GM06990 (cell line): ENCODE data around the gene ADAMTS16.

Experiments
- DNase-seq: peaks from one replicate; pipeline ENCODE4 v3.0.0-alpha.2; 2011; ENCODE audit not compliant: insufficient read length; ENCODE audit errors: extremely low read depth
- H3K27me3 ChIP-seq: replicated peaks from 2 replicates; pipeline ENCODE4 v1.6.0; 2011; ENCODE audit warnings: low read length; ENCODE audit not compliant: control insufficient read depth, insufficient read depth
- H3K36me3 ChIP-seq: 2 replicates; pipeline ENCODE4 v1.5.1; 2011; ENCODE audit warnings: low read length; ENCODE audit not compliant: control insufficient read depth, insufficient read depth
- H3K4me3 ChIP-seq: replicated peaks from 2 replicates; pipeline ENCODE4 v1.5.1; 2011; ENCODE audit warnings: low read depth, mild to moderate bottlenecking, control low read depth, low read length
- CTCF ChIP-seq: IDR thresholded peaks from 2 replicates; pipeline ENCODE4 v1.5.1; 2011; ENCODE audit warnings: low read length, control low read depth, mild to moderate bottlenecking, inconsistent platforms; ENCODE audit not compliant: insufficient read depth, poor library complexity, severe bottlenecking

The ADAMTS16 gene

GRCh38 chr5:5145651-5146529 is 5.8 kb downstream of the ADAMTS16 start:
- Histone ChIP-seq H3K27me3 (no peaks in the 10 kb centered on the region), H3K36me3 (no peaks in the 10 kb centered on the region), H3K4me3 (no peak overlapping the region)
- no peak for TF ChIP-seq CTCF
- DNase-seq = no peak

GRCh38 chr5:5146530-5147160 is 6.5 kb downstream of the ADAMTS16 start:
- Histone ChIP-seq H3K27me3 (no peaks in the 10 kb centered on the region), H3K36me3 (no peaks in the 10 kb centered on the region), H3K4me3 (no peak overlapping the region)
- no peak for TF ChIP-seq CTCF
- DNase-seq = no peak

- no peak for DNase-seq
- Histone ChIP-seq H3K27me3 (no peaks in the 10 kb centered on the region), H3K4me3 (no peak overlapping the region), H3K36me3 (no peaks in the 10 kb centered on the region)
- TF ChIP-seq CTCF = no peak
Observed at GRCh38 chr5:5149154-5149553, 9.0 kb downstream of the ADAMTS16 start.

GRCh38 chr5:5150667-5151066 is 10.5 kb downstream of the ADAMTS16 start:
- DNase-seq = no peak
- H3K27me3 ChIP-seq = no peaks in the 10 kb centered on the region
- no peak for TF ChIP-seq CTCF
- H3K4me3 ChIP-seq = no peak overlapping the region
- no peaks in the 10 kb centered on the region for H3K36me3 ChIP-seq

GRCh38 chr5:5154733-5155132 is 14.6 kb downstream of the ADAMTS16 start:
- DNase-seq = no peak
- Histone ChIP-seq H3K36me3 (no peaks in the 10 kb centered on the region), H3K4me3 (no peak overlapping the region), H3K27me3 (no peaks in the 10 kb centered on the region)
- no peak for TF ChIP-seq CTCF
